Type B pancreatic cell (in vitro differentiated cells): ENCODE data around the gene SND1. TPM values are rescaled to one million over a fixed set of nuclear protein-coding genes. Genes with fewer than 3 reads are reported as not detected.
A peak's percentile ranks its signal among the peaks of the same experiment; 100 is the strongest.

ENCODE experiments used
- DNase-seq: peaks from one replicate; pipeline ENCODE4 v3.0.0; 2021; ENCODE audit warnings: mixed read lengths; ENCODE audit not compliant: unreplicated experiment; ENCODE audit errors: extremely low spot score
- H3K27ac Mint-ChIP-seq: 2 replicates; pipeline ENCODE4 v1.8.0; 2021; ENCODE audit warnings: mild to moderate bottlenecking, mixed read lengths
- H3K27me3 Mint-ChIP-seq: 2 replicates; pipeline ENCODE4 v1.8.0; 2021; ENCODE audit warnings: mixed read lengths
- H3K36me3 Mint-ChIP-seq: 2 replicates; pipeline ENCODE4 v1.8.0; 2021; ENCODE audit warnings: mixed read lengths
- H3K4me1 Mint-ChIP-seq: one replicate; pipeline ENCODE4 v1.8.0; 2021; ENCODE audit warnings: mixed read lengths; ENCODE audit not compliant: unreplicated experiment
- H3K4me3 Mint-ChIP-seq: 2 replicates; pipeline ENCODE4 v1.8.0; 2021; ENCODE audit warnings: mild to moderate bottlenecking, mixed read lengths
- H3K9me3 Mint-ChIP-seq: 2 replicates; pipeline ENCODE4 v1.8.0; 2021; ENCODE audit warnings: mixed read lengths
- CTCF ChIP-seq: fragments of 200-600 bp; sonication (generic); conservative IDR thresholded peaks from 2 replicates; pipeline ENCODE4 v1.5.0; 2021; ENCODE audit warnings: antibody characterized with exemption, mild to moderate bottlenecking
- total RNA-seq: library from RNA; stranded (reverse); gene quantifications from 2 replicates; pipeline ENCODE4 v1.2.1, GENCODE V29; 2021; ENCODE audit warnings: low replicate concordance

SND1 gene
- total RNA-seq, 1 donor from 2014 or later, result 199 TPM

DNA sequence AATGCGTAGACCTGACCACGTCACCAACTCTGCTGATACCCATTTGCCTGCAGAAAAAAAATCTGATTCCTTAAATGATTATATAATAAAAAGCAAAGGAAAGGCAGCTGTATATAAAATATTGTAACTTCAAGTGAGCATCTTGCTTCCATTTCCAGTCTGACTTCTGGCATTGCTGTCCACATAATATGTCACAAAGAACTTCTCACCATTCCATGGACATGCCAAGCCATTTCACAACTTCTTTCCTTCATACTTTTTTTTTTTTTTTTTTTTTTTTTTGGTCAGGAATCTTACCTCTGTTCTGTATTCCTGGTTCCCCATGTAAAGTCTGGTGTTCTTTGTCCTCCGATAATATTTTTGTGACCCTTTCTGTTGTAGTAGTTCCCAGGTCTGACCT, 165.5 kb downstream of the SND1 start:
- no peaks in the 10 kb centered on the region for H3K9me3 Mint-ChIP-seq
- DNase-seq, result no peak
- no peak overlapping the region for H3K27ac Mint-ChIP-seq
- no peaks in the 10 kb centered on the region for H3K36me3 Mint-ChIP-seq
- no peaks in the 10 kb centered on the region for H3K27me3 Mint-ChIP-seq
- TF ChIP-seq CTCF, result no peak
- no peak overlapping the region for H3K4me3 Mint-ChIP-seq
- H3K4me1 Mint-ChIP-seq, result peaks cover 51% of the 10 kb centered on the region

GRCh38 chr7:127818306-127818705, 166.3 kb downstream of the SND1 start:
- peaks cover 50% of the 10 kb centered on the region for H3K4me1 Mint-ChIP-seq
- no peak for TF ChIP-seq CTCF
- H3K4me3 Mint-ChIP-seq, result no peak overlapping the region
- H3K27me3 Mint-ChIP-seq, result no peaks in the 10 kb centered on the region
- no peaks in the 10 kb centered on the region for H3K36me3 Mint-ChIP-seq
- DNase-seq, result no peak
- H3K9me3 Mint-ChIP-seq, result no peaks in the 10 kb centered on the region
- no peak overlapping the region for H3K27ac Mint-ChIP-seq

GRCh38 chr7:127819975-127820731, 168.2 kb downstream of the SND1 start:
- Mint-ChIP-seq H3K27me3 (no peaks in the 10 kb centered on the region), H3K36me3 (no peaks in the 10 kb centered on the region), H3K9me3 (no peaks in the 10 kb centered on the region), H3K4me3 (peak overlapping the region; percentile 35), H3K4me1 (peaks cover 42% of the 10 kb centered on the region), H3K27ac (peak overlapping the region; percentile 80)
- TF ChIP-seq CTCF, result no peak
- DNase-seq, result no peak

DNA sequence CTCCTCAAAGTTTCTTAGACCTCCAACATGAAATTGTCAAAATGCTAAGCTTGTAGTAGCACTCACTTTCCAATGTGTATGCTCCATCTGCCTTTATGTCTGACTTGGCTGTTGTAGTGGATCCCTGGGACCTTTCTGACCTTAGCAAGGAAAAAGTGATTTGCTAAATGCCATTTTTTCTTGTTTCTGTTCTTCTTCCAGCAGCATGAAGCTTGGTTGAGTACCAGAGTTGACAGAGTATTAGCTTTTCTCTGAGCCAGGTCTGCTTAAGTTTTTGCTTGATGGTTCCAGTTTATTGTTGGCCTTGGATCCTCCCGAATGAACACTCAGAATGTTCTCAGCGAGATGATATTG, 168.7 kb downstream of the SND1 start:
- no peaks in the 10 kb centered on the region for H3K36me3 Mint-ChIP-seq
- TF ChIP-seq CTCF, result no peak

GRCh38 chr7:127821146-127821545, 169.2 kb downstream of the SND1 start:
- Mint-ChIP-seq H3K27me3 (no peaks in the 10 kb centered on the region), H3K36me3 (no peaks in the 10 kb centered on the region), H3K27ac (no peak overlapping the region), H3K4me1 (peaks cover 36% of the 10 kb centered on the region), H3K9me3 (no peaks in the 10 kb centered on the region), H3K4me3 (no peak overlapping the region)
- TF ChIP-seq CTCF, result no peak
- DNase-seq, result no peak

More for the DNA sequence above, 168.7 kb downstream of the SND1 start:
- Mint-ChIP-seq H3K27ac (peak overlapping the region; percentile 80), H3K27me3 (no peaks in the 10 kb centered on the region), H3K4me3 (peak overlapping the region; percentile 35), H3K9me3 (no peaks in the 10 kb centered on the region), H3K4me1 (peaks cover 41% of the 10 kb centered on the region)
- DNase-seq, result no peak
